NCI-H510A treated with DMSO at 0.1 percent for 48 hours (cell line): ENCODE results near the gene CDKN2A.

Experiments used
- DNase-seq: peaks from one replicate; lab custom pipeline; 2025; lab: John Stamatoyannopoulos, UW

Gene CDKN2A

DNA sequence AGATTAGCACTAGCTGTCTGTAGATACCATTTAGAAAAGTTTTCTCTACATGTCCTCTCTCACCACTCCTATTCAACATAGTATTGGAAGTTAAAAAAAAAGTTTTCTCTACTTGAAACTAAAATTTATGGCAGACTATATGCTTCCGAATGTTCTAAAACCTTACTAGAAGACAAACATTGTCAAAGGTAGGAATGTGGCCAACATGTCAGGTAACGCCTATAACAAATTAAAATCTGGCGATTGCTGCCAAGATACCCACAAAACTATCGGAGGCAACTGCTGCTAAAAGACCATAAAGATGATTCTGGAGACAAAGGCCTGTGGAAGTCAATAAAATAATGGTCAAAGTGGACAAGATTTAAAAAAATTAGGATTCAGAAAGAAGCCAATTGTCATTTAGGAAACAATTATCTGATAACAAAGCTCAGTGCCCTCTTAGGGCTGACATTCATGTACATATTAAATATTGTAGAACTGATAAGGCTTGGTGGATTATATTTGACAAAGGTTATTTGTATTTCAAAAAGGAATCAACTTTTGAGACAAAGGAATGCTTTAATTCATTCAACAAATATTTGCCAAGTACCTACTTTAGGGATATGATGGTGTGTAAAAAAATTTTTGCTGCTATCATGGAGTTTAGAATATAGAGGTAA, 52.7 kb downstream of the CDKN2A start:
- DNase-seq: no peak

- DNase-seq: no peak
Measured at GRCh38 chr9:21936161-21936560, 58.0 kb downstream of the CDKN2A start.

GRCh38 chr9:21935631-21936030, 58.6 kb downstream of the CDKN2A start:
- DNase-seq: no peak

GRCh38 chr9:21933865-21934264, 60.3 kb downstream of the CDKN2A start:
- no peak for DNase-seq

- DNase-seq: no peak
Measured at GRCh38 chr9:21933281-21933680, 60.9 kb downstream of the CDKN2A start.

GRCh38 chr9:21931428-21931827, 62.8 kb downstream of the CDKN2A start:
- no peak for DNase-seq

GRCh38 chr9:21927752-21928151, 66.4 kb downstream of the CDKN2A start:
- DNase-seq: no peak

GRCh38 chr9:21923694-21924093, 70.5 kb downstream of the CDKN2A start:
- DNase-seq: no peak

DNA sequence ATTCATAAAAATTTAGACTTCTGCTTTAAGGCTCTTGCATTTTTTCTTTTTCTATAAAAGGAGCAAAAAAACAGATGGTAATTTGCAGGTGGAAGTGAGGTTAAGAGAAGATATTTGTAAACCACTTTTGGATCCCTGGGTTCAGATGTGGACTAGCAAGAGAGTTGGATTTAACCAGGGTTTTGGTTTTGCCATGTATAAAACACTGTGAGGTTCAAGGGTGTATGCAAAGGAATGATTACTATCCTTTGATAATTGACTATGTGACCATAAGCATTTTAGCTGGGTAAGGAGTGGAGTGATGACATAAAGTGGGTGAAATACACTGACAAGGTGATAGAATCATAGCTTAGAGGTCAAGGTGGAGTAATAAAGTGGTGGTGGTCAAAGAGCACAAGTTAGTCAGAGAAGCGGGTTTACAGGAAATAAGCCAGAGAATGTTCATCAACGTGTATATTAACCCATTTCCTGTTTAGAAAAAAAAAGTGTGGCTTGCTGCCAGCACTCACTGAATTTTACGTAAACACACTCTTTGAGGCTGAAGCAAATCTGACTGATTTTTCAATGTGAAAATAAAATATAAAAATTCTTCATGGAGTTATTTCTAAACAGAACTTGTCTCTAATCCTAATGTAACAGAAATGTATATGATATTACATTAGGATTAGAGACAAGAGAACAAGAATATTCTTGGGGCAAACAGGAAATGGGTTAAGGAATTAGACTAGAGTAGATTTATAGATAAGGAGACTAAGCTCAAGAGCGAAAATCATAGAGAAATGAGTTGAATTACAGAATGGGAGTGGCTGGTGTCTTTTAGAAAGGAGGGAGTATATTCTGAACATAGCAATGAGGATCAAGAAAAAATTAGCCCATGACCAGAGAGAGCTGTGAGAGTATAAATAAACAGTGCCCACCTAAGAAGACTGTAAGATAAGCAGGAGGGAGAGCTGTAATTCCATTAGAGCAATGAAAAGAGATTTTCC, 74.5 kb downstream of the CDKN2A start:
- no peak for DNase-seq
